HS-27A (cell line): ENCODE measurements around the gene PPP1CA.

Experiments used
- DNase-seq: peaks from one replicate; pipeline ENCODE4 v3.0.0-alpha.2; 2012; ENCODE audit warnings: low read depth, missing footprints

Gene PPP1CA

GRCh38 chr11:67401495-67402191, at the start of gene PPP1CA:
Gene PPP1CA (minus strand): TSS chr11:67401858. CDS start chr11:67401782, 76 bp downstream.
- no peak for DNase-seq

GRCh38 chr11:67450796-67451657, 49.4 kb upstream of the PPP1CA start:
- no peak for DNase-seq

- no peak for DNase-seq
Observed at GRCh38 chr11:67449116-67449844, 47.6 kb upstream of the PPP1CA start.

- no peak for DNase-seq
Observed at GRCh38 chr11:67448220-67448609, 46.6 kb upstream of the PPP1CA start.

- DNase-seq = no peak
Observed at GRCh38 chr11:67445515-67445914, 43.9 kb upstream of the PPP1CA start.

- DNase-seq = no peak
Observed at GRCh38 chr11:67442504-67443404, 41.1 kb upstream of the PPP1CA start.

- no peak for DNase-seq
Observed at GRCh38 chr11:67441731-67442351, 40.2 kb upstream of the PPP1CA start.

- no peak for DNase-seq
Observed at GRCh38 chr11:67441098-67441563, 39.5 kb upstream of the PPP1CA start.

- DNase-seq = no peak
Observed at GRCh38 chr11:67440229-67441097, 38.8 kb upstream of the PPP1CA start.

- no peak for DNase-seq
Observed at GRCh38 chr11:67439321-67440228, 37.9 kb upstream of the PPP1CA start.

- DNase-seq = no peak
Observed at GRCh38 chr11:67438158-67438902, 36.7 kb upstream of the PPP1CA start.

- DNase-seq = no peak
Observed at GRCh38 chr11:67437809-67438157, 36.1 kb upstream of the PPP1CA start.

GRCh38 chr11:67437082-67437808, 35.6 kb upstream of the PPP1CA start, which contains the start of gene PTPRCAP:
Gene PTPRCAP (minus strand): TSS chr11:67437682. CDS start chr11:67437619, 63 bp downstream.
- DNase-seq = no peak

GRCh38 chr11:67436459-67437081, 34.9 kb upstream of the PPP1CA start:
- DNase-seq = no peak

- DNase-seq = no peak
Observed at GRCh38 chr11:67435727-67436458, 34.2 kb upstream of the PPP1CA start.

- DNase-seq = no peak
Observed at GRCh38 chr11:67435031-67435726, 33.5 kb upstream of the PPP1CA start.
